Activated CD4-positive, alpha-beta T cell treated with anti-CD3 and anti-CD28 coated beads, Interleukin-2, amount 10 ng/mL, durations not matched to agents 7 days and 5 days (primary cell): ENCODE results near the gene FLT1. TPM values are rescaled to one million over a fixed set of nuclear protein-coding genes. Genes with fewer than 3 reads are reported as not detected.

ENCODE experiments used
- CTCF ChIA-PET: fragments of 350-600 bp; sonication (Branson Sonifier 250); formaldehyde crosslinking; loops from one replicate; lab custom pipeline; 2021; ENCODE audit warnings: antibody characterized with exemption; lab: Charles Lee
- POLR2A ChIA-PET: fragments of 350-600 bp; sonication (Branson Sonifier 250); formaldehyde crosslinking; loops from one replicate; lab custom pipeline; 2021; ENCODE audit warnings: antibody characterized with exemption; lab: Charles Lee
- DNase-seq: peaks from one replicate; pipeline ENCODE4 v3.0.0-alpha.2; 2020
- H3K27ac Mint-ChIP-seq: one replicate; pipeline ENCODE4 v1.8.0; 2021; ENCODE audit warnings: mild to moderate bottlenecking, moderate library complexity, mixed read lengths
- H3K27me3 Mint-ChIP-seq: one replicate; pipeline ENCODE4 v1.8.0; 2021; ENCODE audit warnings: mixed read lengths
- H3K36me3 Mint-ChIP-seq: one replicate; pipeline ENCODE4 v1.8.0; 2021; ENCODE audit warnings: low read depth, mixed read lengths
- H3K4me1 Mint-ChIP-seq: one replicate; pipeline ENCODE4 v1.8.0; 2021; ENCODE audit warnings: mixed read lengths
- H3K4me3 Mint-ChIP-seq: one replicate; pipeline ENCODE4 v1.8.0; 2021; ENCODE audit warnings: mild to moderate bottlenecking, moderate library complexity, mixed read lengths
- H3K9me3 Mint-ChIP-seq: one replicate; pipeline ENCODE4 v1.8.0; 2021; ENCODE audit warnings: mixed read lengths
- total RNA-seq, 2 experiments: library from RNA; stranded (reverse); gene quantifications; one replicate each; pipeline ENCODE4 v1.2.3, GENCODE V29; 2021

Gene FLT1
- total RNA-seq, 2 experiments from 2014 or later, result 0.32 to 0.71 TPM

DNA sequence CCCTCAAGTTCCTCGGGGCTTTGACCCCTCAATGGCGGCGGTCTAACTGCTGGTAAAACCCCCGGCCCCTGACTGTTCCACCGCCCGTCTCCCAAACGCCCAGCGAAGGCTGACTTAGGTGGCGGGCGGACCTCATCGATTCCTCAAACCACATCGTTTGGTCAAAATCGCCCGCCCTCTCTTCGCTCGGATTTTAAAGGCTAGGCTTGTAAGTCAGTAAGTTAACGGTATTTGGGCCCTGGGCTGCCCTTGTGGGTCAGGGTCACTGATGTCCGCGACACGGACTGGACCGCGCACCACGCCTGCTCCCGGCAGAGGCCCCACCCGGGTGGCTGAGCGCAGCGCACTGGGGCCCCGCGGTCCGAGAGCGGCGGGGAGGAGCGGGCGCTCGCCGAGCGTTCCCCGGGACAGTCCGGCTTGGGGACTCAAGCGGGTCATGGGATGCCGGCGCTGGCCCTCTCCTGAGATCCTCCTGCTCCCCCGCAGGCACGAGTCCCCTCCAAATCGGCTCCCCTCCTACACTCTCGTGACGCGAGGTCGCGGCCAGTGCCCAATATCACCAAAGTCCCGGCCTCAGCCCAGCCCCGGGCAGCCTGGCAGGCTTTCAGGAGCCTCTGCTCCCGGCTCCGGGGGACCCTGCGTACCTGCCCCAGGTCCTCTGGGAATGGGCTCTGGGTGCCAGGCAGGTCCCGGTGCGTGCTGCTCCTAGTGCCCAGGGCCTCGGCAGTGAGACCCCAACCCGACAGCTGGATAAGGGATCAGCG, 1.0 kb downstream of the FLT1 start:
- DNase-seq, result no peak
- H3K27me3 Mint-ChIP-seq, result peaks cover 54% of the 10 kb centered on the region
- H3K36me3 Mint-ChIP-seq, result peaks cover 2% of the 10 kb centered on the region
- H3K4me3 Mint-ChIP-seq, result peak overlapping the region; percentile 57
- CTCF ChIA-PET, result interaction anchor here (1.0 to 1.3 kb wide), 2 partner anchors 10 kb away, joined by 3 to 4 read pairs; no protein-coding TSS in a partner anchor
- peaks cover 34% of the 10 kb centered on the region for H3K4me1 Mint-ChIP-seq
- no peaks in the 10 kb centered on the region for H3K9me3 Mint-ChIP-seq
- H3K27ac Mint-ChIP-seq, result no peak overlapping the region
- POLR2A ChIA-PET, result no interaction called here

- Mint-ChIP-seq H3K9me3 (no peaks in the 10 kb centered on the region), H3K36me3 (peaks cover 2% of the 10 kb centered on the region), H3K27ac (no peak overlapping the region), H3K4me1 (peaks cover 34% of the 10 kb centered on the region), H3K4me3 (peak overlapping the region; percentile 57), H3K27me3 (peaks cover 48% of the 10 kb centered on the region)
- ChIA-PET CTCF (interaction anchor here (1.3 kb wide), 1 partner anchor 11 kb away, joined by 4 read pairs; no protein-coding TSS in a partner anchor), POLR2A (interaction anchor here (0.7 kb wide), 1 partner anchor 353 kb away, joined by 3 read pairs; no protein-coding TSS in a partner anchor)
- DNase-seq, result peak; percentile 70
These were observed 2.2 kb downstream of the FLT1 start for GRCh38 chr13:28492569-28493367.

GRCh38 chr13:28490061-28490460, 4.9 kb downstream of the FLT1 start:
- no peaks in the 10 kb centered on the region for H3K9me3 Mint-ChIP-seq
- CTCF ChIA-PET, result no interaction called here
- H3K4me1 Mint-ChIP-seq, result peaks cover 24% of the 10 kb centered on the region
- POLR2A ChIA-PET, result no interaction called here
- H3K27me3 Mint-ChIP-seq, result peaks cover 27% of the 10 kb centered on the region
- no peak for DNase-seq
- no peak overlapping the region for H3K27ac Mint-ChIP-seq
- no peak overlapping the region for H3K4me3 Mint-ChIP-seq
- no peaks in the 10 kb centered on the region for H3K36me3 Mint-ChIP-seq

GRCh38 chr13:28489524-28489931, 5.4 kb downstream of the FLT1 start:
- Mint-ChIP-seq H3K9me3 (no peaks in the 10 kb centered on the region), H3K4me3 (no peak overlapping the region), H3K27ac (no peak overlapping the region), H3K4me1 (peaks cover 24% of the 10 kb centered on the region), H3K27me3 (peaks cover 27% of the 10 kb centered on the region), H3K36me3 (no peaks in the 10 kb centered on the region)
- DNase-seq, result no peak
- CTCF ChIA-PET, result no interaction called here
- POLR2A ChIA-PET, result no interaction called here

DNA sequence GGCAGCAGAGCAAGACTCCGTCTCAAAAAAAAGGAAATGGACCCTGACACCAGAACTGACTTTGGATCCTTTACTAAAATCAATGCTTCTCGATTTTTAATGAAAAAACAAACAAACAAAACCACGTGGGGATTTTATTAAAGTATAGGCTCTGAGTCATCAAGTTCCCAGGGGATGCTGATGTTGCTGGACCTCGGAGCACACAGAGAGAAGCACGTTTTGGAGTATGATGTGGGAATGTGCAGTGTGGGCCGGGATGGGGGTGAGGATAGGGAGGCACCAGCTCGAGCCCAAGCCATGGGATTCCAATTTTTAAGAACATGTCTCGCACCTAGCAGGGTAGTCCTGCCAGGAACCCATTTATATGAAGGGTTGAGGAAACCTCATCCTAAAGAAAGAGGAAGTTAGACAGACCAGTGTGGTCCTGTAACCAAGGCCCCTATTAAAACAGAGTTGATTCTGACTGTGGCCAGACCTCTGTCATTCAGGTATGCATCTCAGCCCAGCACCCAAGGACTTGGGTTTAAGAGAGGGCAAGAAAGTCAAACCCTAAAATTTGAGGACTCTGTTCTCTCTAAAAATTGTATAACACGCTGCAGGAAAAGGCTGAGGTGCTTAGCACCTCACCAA, 6.4 kb downstream of the FLT1 start:
- no peak for DNase-seq
- POLR2A ChIA-PET, result no interaction called here
- CTCF ChIA-PET, result no interaction called here
- peaks cover 24% of the 10 kb centered on the region for H3K27me3 Mint-ChIP-seq
- peaks cover 21% of the 10 kb centered on the region for H3K4me1 Mint-ChIP-seq
- no peak overlapping the region for H3K4me3 Mint-ChIP-seq
- no peaks in the 10 kb centered on the region for H3K36me3 Mint-ChIP-seq
- no peaks in the 10 kb centered on the region for H3K9me3 Mint-ChIP-seq
- no peak overlapping the region for H3K27ac Mint-ChIP-seq

DNA sequence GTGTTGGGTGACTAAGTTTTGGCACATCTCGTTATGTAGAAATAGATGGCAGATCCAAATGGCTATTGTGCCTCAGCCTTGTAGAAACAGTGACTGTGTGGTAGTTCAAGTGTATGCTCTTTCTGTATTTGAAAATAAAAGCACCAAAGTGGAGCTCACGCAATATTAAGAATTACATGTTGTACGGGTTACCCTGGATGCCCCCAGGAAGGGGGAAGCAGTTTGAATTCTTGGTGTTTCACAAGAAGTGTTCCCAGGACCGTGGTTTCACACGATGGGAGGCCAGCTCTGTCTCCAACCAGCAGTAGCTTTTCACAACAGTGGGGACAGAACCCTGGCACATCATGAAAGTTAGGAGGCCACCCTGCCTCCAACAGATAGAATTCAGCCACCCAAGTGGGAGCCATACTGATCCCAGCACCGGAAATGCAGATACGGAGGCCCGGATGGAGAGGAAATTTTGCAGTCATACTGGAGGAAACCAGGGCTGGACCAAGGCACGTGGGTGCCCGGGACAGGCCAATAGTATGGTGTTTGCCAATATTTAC, 8.9 kb downstream of the FLT1 start:
- Mint-ChIP-seq H3K27ac (no peak overlapping the region), H3K27me3 (peaks cover 15% of the 10 kb centered on the region), H3K4me1 (peaks cover 8% of the 10 kb centered on the region), H3K4me3 (no peak overlapping the region), H3K9me3 (no peaks in the 10 kb centered on the region), H3K36me3 (no peaks in the 10 kb centered on the region)
- no peak for DNase-seq
- POLR2A ChIA-PET, result no interaction called here
- CTCF ChIA-PET, result interaction anchor here (1.1 kb wide), 1 partner anchor 12 kb away, joined by 3 read pairs; no protein-coding TSS in a partner anchor

- Mint-ChIP-seq H3K9me3 (no peaks in the 10 kb centered on the region), H3K4me3 (no peak overlapping the region), H3K27me3 (peaks cover 12% of the 10 kb centered on the region), H3K4me1 (peaks cover 6% of the 10 kb centered on the region), H3K36me3 (no peaks in the 10 kb centered on the region), H3K27ac (no peak overlapping the region)
- CTCF ChIA-PET, result interaction anchor here (1.1 kb wide), 1 partner anchor 12 kb away, joined by 3 read pairs; no protein-coding TSS in a partner anchor
- no peak for DNase-seq
- POLR2A ChIA-PET, result no interaction called here
These were observed 9.4 kb downstream of the FLT1 start for GRCh38 chr13:28485551-28485950.

DNA sequence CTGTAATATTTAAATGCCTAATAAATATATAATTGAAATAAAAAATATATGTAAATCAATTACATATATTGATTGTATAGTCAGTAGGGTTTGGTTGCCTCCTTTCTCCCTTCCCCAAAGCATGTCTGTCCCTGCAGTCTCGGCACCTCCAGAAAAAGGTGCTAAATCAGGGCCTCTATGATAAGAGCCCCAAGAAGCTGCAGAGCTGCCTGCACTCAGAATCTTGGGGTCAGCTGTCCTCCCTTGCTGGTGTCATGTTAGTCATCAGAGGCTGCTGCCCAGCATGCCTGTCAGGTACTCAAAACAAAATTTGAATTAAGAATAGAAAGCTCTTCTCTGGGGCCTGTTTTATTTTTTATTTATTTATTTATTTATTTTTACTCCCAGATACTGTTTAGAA, 9.8 kb downstream of the FLT1 start:
- ChIA-PET CTCF (no interaction called here), POLR2A (no interaction called here)
- DNase-seq, result no peak
- peaks cover 5% of the 10 kb centered on the region for H3K4me1 Mint-ChIP-seq
- H3K9me3 Mint-ChIP-seq, result no peaks in the 10 kb centered on the region
- no peak overlapping the region for H3K27ac Mint-ChIP-seq
- H3K36me3 Mint-ChIP-seq, result no peaks in the 10 kb centered on the region
- H3K27me3 Mint-ChIP-seq, result peaks cover 12% of the 10 kb centered on the region
- H3K4me3 Mint-ChIP-seq, result no peak overlapping the region

GRCh38 chr13:28483313-28483931, 11.5 kb downstream of the FLT1 start:
- no peak overlapping the region for H3K27ac Mint-ChIP-seq
- no peaks in the 10 kb centered on the region for H3K36me3 Mint-ChIP-seq
- DNase-seq, result no peak
- H3K4me3 Mint-ChIP-seq, result no peak overlapping the region
- no peaks in the 10 kb centered on the region for H3K4me1 Mint-ChIP-seq
- no peaks in the 10 kb centered on the region for H3K9me3 Mint-ChIP-seq
- CTCF ChIA-PET, result interaction anchor here (0.5 to 1.4 kb wide), 2 partner anchors 8 to 304 kb away, joined by 3 read pairs; no protein-coding TSS in a partner anchor
- peaks cover 7% of the 10 kb centered on the region for H3K27me3 Mint-ChIP-seq
- POLR2A ChIA-PET, result no interaction called here

- Mint-ChIP-seq H3K27ac (no peak overlapping the region), H3K9me3 (no peaks in the 10 kb centered on the region), H3K4me3 (no peak overlapping the region), H3K4me1 (no peaks in the 10 kb centered on the region), H3K27me3 (peaks cover 7% of the 10 kb centered on the region), H3K36me3 (no peaks in the 10 kb centered on the region)
- POLR2A ChIA-PET, result no interaction called here
- no peak for DNase-seq
- CTCF ChIA-PET, result no interaction called here
These were observed 15.9 kb downstream of the FLT1 start for GRCh38 chr13:28479005-28479404.

DNA sequence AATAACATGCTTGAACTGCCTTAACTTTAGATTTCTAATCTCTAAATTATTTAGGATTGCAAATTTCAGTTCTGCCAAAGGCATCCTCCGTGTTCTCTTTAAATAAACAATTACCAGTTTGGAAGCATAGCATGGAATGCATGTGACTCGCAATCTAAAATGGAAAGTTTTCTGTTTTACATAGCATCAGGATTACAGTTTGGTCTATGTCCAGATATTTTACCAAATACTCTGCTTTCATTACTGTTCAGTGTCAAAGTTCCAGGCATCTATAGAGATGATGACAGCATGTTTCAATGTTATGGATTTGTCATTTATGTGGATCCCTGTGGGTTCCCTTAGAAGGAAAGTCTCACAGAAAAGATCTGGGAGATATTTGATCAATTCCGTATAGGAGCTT, 16.8 kb downstream of the FLT1 start:
- H3K9me3 Mint-ChIP-seq, result no peaks in the 10 kb centered on the region
- H3K27ac Mint-ChIP-seq, result no peak overlapping the region
- no peaks in the 10 kb centered on the region for H3K4me1 Mint-ChIP-seq
- no peak overlapping the region for H3K4me3 Mint-ChIP-seq
- peaks cover 7% of the 10 kb centered on the region for H3K27me3 Mint-ChIP-seq
- CTCF ChIA-PET, result no interaction called here
- H3K36me3 Mint-ChIP-seq, result no peaks in the 10 kb centered on the region
- POLR2A ChIA-PET, result no interaction called here
- DNase-seq, result no peak

DNA sequence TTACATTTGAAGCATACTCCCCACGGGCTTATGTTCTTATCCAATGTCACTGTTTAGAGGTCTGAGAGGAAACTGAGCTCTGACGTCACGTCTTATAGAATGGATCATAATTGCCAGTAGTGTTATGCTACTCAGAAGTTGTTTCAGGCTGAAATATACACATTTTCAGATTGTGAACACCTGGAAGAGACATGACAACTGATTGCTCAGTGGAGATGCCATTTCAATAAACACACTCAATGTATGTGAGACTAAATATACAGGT, 17.3 kb downstream of the FLT1 start:
- no peak for DNase-seq
- Mint-ChIP-seq H3K36me3 (no peaks in the 10 kb centered on the region), H3K9me3 (no peaks in the 10 kb centered on the region), H3K27me3 (peaks cover 6% of the 10 kb centered on the region), H3K27ac (no peak overlapping the region), H3K4me1 (no peaks in the 10 kb centered on the region), H3K4me3 (no peak overlapping the region)
- CTCF ChIA-PET, result interaction anchor here (1.2 kb wide), 1 partner anchor 9 kb away, joined by 3 read pairs; no protein-coding TSS in a partner anchor
- POLR2A ChIA-PET, result no interaction called here
